Sigmoid colon (tissue), 7 donors: ENCODE data around the gene PTK7. TPM values are rescaled to one million over a fixed set of nuclear protein-coding genes. Genes with fewer than 3 reads are reported as not detected.
A peak's percentile ranks its signal among the peaks of the same experiment; 100 is the strongest.

Source experiments
- DNase-seq: peaks from one replicate; pipeline ENCODE4 v3.0.0-alpha.2; 2019
- H3K27ac ChIP-seq, 4 donors: fragments of 200-600 bp; sonication (generic); one replicate each; pipeline ENCODE4 v1.5.1; 2016 to 2019; ENCODE audit warnings: mild to moderate bottlenecking in 1 of 4
- H3K27me3 ChIP-seq, 3 donors: fragments of 200-600 bp; sonication (generic); one replicate each; pipeline ENCODE4 v1.5.1; 2019; ENCODE audit warnings: mild to moderate bottlenecking in 1 of 3
- H3K36me3 ChIP-seq, 4 donors: fragments of 200-600 bp; sonication (generic); one replicate each; pipeline ENCODE4 v1.5.1; 2016 to 2019
- H3K4me1 ChIP-seq, 4 donors: fragments of 200-600 bp; sonication (generic); one replicate each; pipeline ENCODE4 v1.5.1; 2017 to 2019
- H3K4me3 ChIP-seq, 4 donors: fragments of 200-600 bp; sonication (generic); one replicate each; pipeline ENCODE4 v1.5.1; 2017 to 2019; ENCODE audit warnings: mild to moderate bottlenecking in 2 of 4, moderate library complexity in 1 of 4
- H3K9me3 ChIP-seq, 4 donors: fragments of 200-600 bp in 3 of 4; sonication (generic) in 3 of 4; one replicate each; pipeline versions ENCODE4 v1.5.1 to v1.6.1; 2013 to 2019
- CTCF ChIP-seq, 4 experiments: fragments of 450-650 bp in 3 of 4; fragments of 200-600 bp in 1 of 4; IDR thresholded peaks; one replicate each; pipeline ENCODE4 v1.5.1; 2016 to 2019; ENCODE audit warnings: antibody characterized with exemption in 4 of 4, mild to moderate bottlenecking in 3 of 4, moderate library complexity in 2 of 4
- EP300 ChIP-seq, 4 donors: sonication (generic); formaldehyde crosslinking; IDR thresholded peaks; one replicate each; pipeline ENCODE4 v1.6.1; 2017; ENCODE audit warnings: antibody characterized with exemption in 4 of 4
- POLR2A ChIP-seq, 2 donors: fragments of 450-650 bp; IDR thresholded peaks; one replicate each; pipeline ENCODE4 v1.6.1; 2016; ENCODE audit warnings: antibody characterized with exemption in 2 of 2, mild to moderate bottlenecking in 2 of 2, moderate library complexity in 2 of 2
- POLR2AphosphoS5 ChIP-seq, 4 donors: sonication (generic); formaldehyde crosslinking; IDR thresholded peaks; one replicate each; pipeline ENCODE4 v1.6.1; 2017; ENCODE audit warnings: antibody characterized with exemption in 4 of 4
- WGBS, 2 donors: extraction: QIAGEN DNeasy Blood & Tissue Kit; methylation state at CpG; one replicate each; pipeline ENCODE4 v1.1.7; 2013; 5-methylcytosine and 5-hydroxymethylcytosine counted together
- intact Hi-C: fragments of 100-400 bp; cut with DNase I; formaldehyde crosslinking; loops from one replicate; pipeline ENCODE4 v1.15.1; 2023
- polyA plus RNA-seq, 3 donors: library from polyadenylated mRNA; stranded (reverse); fragments of 200-250 nt; gene quantifications; one replicate each; pipeline ENCODE4 v1.2.3, GENCODE V29; 2013
- total RNA-seq, 4 donors: library from RNA; depleted of rRNA; stranded (reverse); fragments of >200 nt; gene quantifications; one replicate each; pipeline ENCODE4 v1.1.0, GENCODE V29; 2016
- donor health status: healthy with polysubstance abuse.
- donor health status: Bipolar disorder and iron deficiency.
- donor health status: healthy.

Gene PTK7
- total and polyA plus RNA-seq, 7 donors: 1.2 to 15.6 (median 6.1) TPM

DNA sequence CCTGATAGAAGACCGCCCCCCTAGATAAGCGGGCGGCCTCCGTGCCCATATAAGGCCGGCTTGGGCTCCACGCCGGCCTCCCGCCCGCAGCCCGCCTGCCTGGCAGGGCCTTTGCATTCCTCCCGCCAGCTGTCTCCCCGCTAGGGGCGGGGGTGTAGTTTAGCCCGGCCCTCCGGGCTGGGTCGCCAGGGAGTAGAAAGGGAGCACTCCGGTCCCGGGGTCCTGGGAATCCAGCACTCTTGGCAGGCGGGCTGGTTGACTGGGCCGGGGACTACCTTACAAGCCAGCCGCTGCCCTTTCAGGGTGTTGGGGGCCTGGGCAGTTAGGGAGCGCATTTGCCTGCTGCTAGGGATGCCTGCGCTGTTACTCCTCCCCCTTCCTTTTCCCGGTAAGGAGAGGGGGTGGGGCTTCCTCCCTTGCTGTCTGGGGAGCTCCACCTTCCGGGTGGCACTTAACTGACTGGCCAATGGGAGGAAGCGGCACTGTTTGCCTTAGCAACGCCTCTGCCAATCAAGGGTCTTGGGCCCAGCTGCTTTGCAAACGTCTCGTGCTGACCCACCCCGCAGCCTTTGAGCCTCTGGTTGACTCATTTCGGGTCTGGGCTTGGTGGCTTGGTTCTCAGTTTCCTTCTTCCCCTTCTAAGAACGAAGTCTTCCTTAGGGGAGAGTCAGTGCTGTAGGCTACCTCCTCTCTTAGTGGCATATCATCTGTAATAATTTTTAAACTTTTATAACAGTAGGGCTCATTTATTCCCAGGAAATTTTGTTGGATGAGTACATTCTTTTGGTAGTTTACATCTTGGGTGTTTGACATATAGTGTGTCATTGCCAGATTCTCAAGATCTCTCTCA lies 98.4 kb downstream of the PTK7 start:
- peaks cover 0 to 52% (median 49%) of the 10 kb centered on the region in 4 donors for H3K4me1 ChIP-seq

DNA sequence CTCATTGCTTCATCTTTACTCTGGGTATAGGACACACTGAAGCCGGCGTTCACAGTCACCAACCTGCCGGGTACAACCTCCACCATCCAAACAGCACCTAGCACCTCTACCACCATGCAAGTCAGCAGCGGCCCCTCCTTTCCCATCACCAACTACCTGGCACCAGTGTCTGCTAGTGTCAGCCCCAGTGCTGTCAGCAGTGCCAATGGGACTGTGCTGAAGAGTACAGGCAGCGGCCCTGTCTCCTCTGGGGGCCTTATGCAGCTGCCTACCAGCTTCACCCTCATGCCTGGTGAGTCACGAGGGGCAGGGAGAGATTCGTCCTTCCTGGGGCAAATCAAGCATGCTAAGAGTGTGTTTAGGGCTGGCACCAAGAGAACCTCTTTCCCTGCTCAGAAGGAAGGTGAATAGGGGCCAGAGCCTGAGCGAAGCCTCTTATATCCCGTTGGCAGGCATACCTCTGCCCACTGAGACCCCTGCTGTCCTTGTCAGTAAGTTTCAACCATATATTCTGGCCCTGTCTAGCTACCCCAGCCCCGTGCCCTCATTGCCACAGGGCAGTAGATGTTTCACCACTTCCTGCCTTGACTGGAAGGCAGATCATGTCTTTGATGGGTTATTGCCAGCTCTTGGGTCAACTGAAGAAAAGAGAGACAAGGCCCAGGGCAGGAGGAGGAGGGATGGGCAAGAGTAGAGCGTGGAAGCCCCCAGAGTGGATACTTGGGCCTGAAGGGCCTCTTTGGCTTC lies 99.7 kb downstream of the PTK7 start:
- Histone ChIP-seq H3K27ac (peak overlapping the region; percentile 99 to 100 (median 100)), H3K4me3 (no peak overlapping the region), H3K9me3 (no peaks in the 10 kb centered on the region), H3K36me3 (peaks cover 35 to 60% (median 41%) of the 10 kb centered on the region in 4 donors), H3K27me3 (no peaks in the 10 kb centered on the region), H3K4me1 (peaks cover 0 to 48% (median 42%) of the 10 kb centered on the region in 4 donors)
- no peak for DNase-seq
- WGBS, 2 donors: 90 to 92% methylated on average over 11 of the region's 11 CpGs
- intact Hi-C loops: loop anchor here (10.0 kb wide), 1 partner anchor 339 kb away; the partner anchor contains the start of genes LRRC73, POLR1C and YIPF3
- TF ChIP-seq POLR2AphosphoS5 (IDR thresholded peaks at IDR 0.05) (no peak), CTCF (IDR thresholded peaks at IDR 0.05) (no peak), POLR2A (IDR thresholded peaks at IDR 0.05) (no peak), EP300 (IDR thresholded peaks at IDR 0.05) (no peak)

More for the DNA sequence above, 98.4 kb downstream of the PTK7 start:
- peak overlapping the region; percentile 99 to 100 (median 100) for H3K27ac ChIP-seq
- H3K9me3 ChIP-seq: no peaks in the 10 kb centered on the region
- H3K4me3 ChIP-seq: peak overlapping the region; percentile 88 to 98 (median 95)
- intact Hi-C loops: loop anchor here (5.0 to 10.0 kb wide), 6 partner anchors 117 to 1127 kb away; partner anchors contain the start of genes BICRAL, KLC4, LRRC73 and MRPL14
- WGBS, 2 donors: 1 to 4% methylated on average over 32 of the region's 32 CpGs
- peaks cover 28 to 47% (median 34%) of the 10 kb centered on the region in 4 donors for H3K36me3 ChIP-seq
- TF ChIP-seq EP300 (IDR thresholded peaks at IDR 0.05) (peak in 2 of 4 donors; percentile 24 to 33), CTCF (IDR thresholded peaks at IDR 0.05) (no peak), POLR2A (IDR thresholded peaks at IDR 0.05) (peak in 1 of 2 donors; percentile 63), POLR2AphosphoS5 (IDR thresholded peaks at IDR 0.05) (peak; percentile 74 to 90 (median 78))
- H3K27me3 ChIP-seq: no peaks in the 10 kb centered on the region
- DNase-seq: peak; percentile 99

DNA sequence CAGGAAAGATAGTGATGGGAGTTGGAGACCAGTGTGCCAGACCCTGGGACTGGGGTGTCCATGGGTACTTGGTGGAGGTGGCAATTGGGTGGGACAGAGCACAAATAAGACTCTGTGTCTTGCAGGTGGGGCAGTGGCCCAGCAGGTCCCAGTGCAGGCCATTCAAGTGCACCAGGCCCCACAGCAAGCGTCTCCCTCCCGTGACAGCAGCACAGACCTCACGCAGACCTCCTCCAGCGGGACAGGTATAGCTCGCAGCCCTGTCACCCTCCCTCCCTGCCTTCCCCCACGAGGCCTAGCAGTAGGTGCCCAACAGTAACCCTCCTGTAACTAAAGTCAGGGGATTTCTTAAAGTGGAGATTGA lies 100.3 kb downstream of the PTK7 start:
- peaks cover 35 to 60% (median 41%) of the 10 kb centered on the region in 4 donors for H3K36me3 ChIP-seq
- TF ChIP-seq CTCF (IDR thresholded peaks at IDR 0.05) (no peak), EP300 (IDR thresholded peaks at IDR 0.05) (no peak), POLR2A (IDR thresholded peaks at IDR 0.05) (no peak), POLR2AphosphoS5 (IDR thresholded peaks at IDR 0.05) (no peak)

GRCh38 chr6:43178150-43178549 lies 102.0 kb downstream of the PTK7 start:
- Histone ChIP-seq H3K4me3 (no peak overlapping the region), H3K9me3 (no peaks in the 10 kb centered on the region), H3K36me3 (peaks cover 35 to 60% (median 41%) of the 10 kb centered on the region in 4 donors), H3K4me1 (peaks cover 0 to 59% (median 49%) of the 10 kb centered on the region in 4 donors), H3K27ac (peak overlapping the region in 2 of 4 donors; percentile 43 to 57), H3K27me3 (no peaks in the 10 kb centered on the region)
- no peak for DNase-seq
- intact Hi-C loops: loop anchor here (10.0 kb wide), 1 partner anchor 337 kb away; the partner anchor contains the start of genes LRRC73, POLR1C and YIPF3
- TF ChIP-seq POLR2A (IDR thresholded peaks at IDR 0.05) (no peak), CTCF (IDR thresholded peaks at IDR 0.05) (no peak), EP300 (IDR thresholded peaks at IDR 0.05) (no peak), POLR2AphosphoS5 (IDR thresholded peaks at IDR 0.05) (no peak)
- WGBS, 2 donors: 91 to 92% methylated on average over 12 of the region's 12 CpGs

More for the DNA sequence above, 100.3 kb downstream of the PTK7 start:
- 96 to 97% methylated on average over 6 of the region's 6 CpGs for WGBS, 2 donors
- Histone ChIP-seq H3K9me3 (no peaks in the 10 kb centered on the region), H3K4me3 (no peak overlapping the region), H3K4me1 (peaks cover 0 to 53% (median 45%) of the 10 kb centered on the region in 4 donors), H3K27me3 (no peaks in the 10 kb centered on the region), H3K27ac (peak overlapping the region; percentile 99 to 100 (median 100))
- no peak for DNase-seq
- intact Hi-C loops: loop anchor here (10.0 kb wide), 1 partner anchor 338 kb away; the partner anchor contains the start of genes LRRC73, POLR1C and YIPF3
